HG02798 (cell line): Measurements from ENCODE around the gene ABHD8.
"Not testable (repeated sequence)": the region's sequence is repeated elsewhere in the genome, so short reads cannot be mapped to it uniquely, and the experiment has no call there.

Source experiments
- ATAC-seq: cut with Tn5 transposase; IDR thresholded peaks from one replicate; pipeline ENCODE4 v1.9.1; 2021; ENCODE audit warnings: mild to moderate bottlenecking; ENCODE audit not compliant: unreplicated experiment, poor library complexity

ABHD8 gene

GRCh38 chr19:17303940-17304267 lies 679 bp upstream of the ABHD8 start:
- no peak for ATAC-seq

- ATAC-seq: no peak
Measured at GRCh38 chr19:17302391-17303166, 646 bp downstream of the ABHD8 start.

- ATAC-seq: no peak
Measured at GRCh38 chr19:17300992-17301619, 2.1 kb downstream of the ABHD8 start.

- ATAC-seq: no peak
Measured at GRCh38 chr19:17296976-17297375, 6.2 kb downstream of the ABHD8 start.

GRCh38 chr19:17296273-17296672 lies 7.0 kb downstream of the ABHD8 start:
- ATAC-seq: no peak

GRCh38 chr19:17295551-17295950 lies 7.7 kb downstream of the ABHD8 start:
- ATAC-seq: not testable (repeated sequence)

GRCh38 chr19:17294051-17294891 lies 9.0 kb downstream of the ABHD8 start:
- ATAC-seq: no peak

- ATAC-seq: no peak
Measured at GRCh38 chr19:17293605-17294004, 9.6 kb downstream of the ABHD8 start.

- ATAC-seq: peak; percentile 73
Measured at GRCh38 chr19:17292301-17293074, 10.7 kb downstream of the ABHD8 start.

GRCh38 chr19:17289489-17289888 lies 13.7 kb downstream of the ABHD8 start:
- peak; percentile 43 for ATAC-seq

- ATAC-seq: no peak
Measured at GRCh38 chr19:17286752-17287151, 16.5 kb downstream of the ABHD8 start.

GRCh38 chr19:17286263-17286662 lies 17.0 kb downstream of the ABHD8 start:
- no peak for ATAC-seq

- no peak for ATAC-seq
Measured at GRCh38 chr19:17285415-17286135, 17.6 kb downstream of the ABHD8 start.

GRCh38 chr19:17283504-17283996 lies 19.7 kb downstream of the ABHD8 start:
- no peak for ATAC-seq

GRCh38 chr19:17282488-17283125 lies 20.6 kb downstream of the ABHD8 start:
- peak; percentile 75 for ATAC-seq

- peak; percentile 36 for ATAC-seq
Measured at GRCh38 chr19:17281391-17282304, 21.6 kb downstream of the ABHD8 start, which contains the start of gene ANKLE1. Gene ANKLE1 (plus strand): TSS chr19:17281901. CDS start chr19:17281921, 20 bp downstream.

- ATAC-seq: no peak
Measured at GRCh38 chr19:17279436-17279835, 23.8 kb downstream of the ABHD8 start.
